KMS-11 (cell line): ENCODE data around the gene PLVAP.
A peak's percentile ranks its signal among the peaks of the same experiment; 100 is the strongest.

Experiments used
- H2AFZ ChIP-seq: fragments of 200-600 bp; sonication (generic); 2 replicates; pipeline ENCODE4 v1.6.1; 2016; ENCODE audit warnings: antibody characterized with exemption, mixed run types, low read depth
- H3K27ac ChIP-seq: fragments of 200-600 bp; sonication (generic); 2 replicates; pipeline ENCODE4 v1.6.1; 2016; ENCODE audit warnings: mild to moderate bottlenecking, mixed run types
- H3K27me3 ChIP-seq: fragments of 200-600 bp; sonication (generic); 2 replicates; pipeline ENCODE4 v1.6.1; 2017; ENCODE audit warnings: mild to moderate bottlenecking, low read depth, mixed run types, moderate library complexity; ENCODE audit not compliant: insufficient read depth
- H3K36me3 ChIP-seq: fragments of 200-600 bp; sonication (generic); 2 replicates; pipeline ENCODE4 v1.6.1; 2017; ENCODE audit warnings: mild to moderate bottlenecking, mixed run types; ENCODE audit not compliant: insufficient read depth
- H3K4me1 ChIP-seq: fragments of 200-600 bp; sonication (generic); 2 replicates; pipeline ENCODE4 v1.6.1; 2016; ENCODE audit warnings: mild to moderate bottlenecking, low read depth, mixed run types; ENCODE audit not compliant: poor library complexity, severe bottlenecking
- H3K4me2 ChIP-seq: fragments of 200-600 bp; sonication (generic); 2 replicates; pipeline ENCODE4 v1.7.0; 2016; ENCODE audit warnings: mild to moderate bottlenecking, mixed run types
- H3K4me3 ChIP-seq: fragments of 200-600 bp; sonication (generic); IDR thresholded peaks from 2 replicates; pipeline ENCODE4 v1.6.1; 2017; ENCODE audit warnings: low read depth, low read length, mixed read lengths; ENCODE audit not compliant: insufficient read depth
- H3K79me2 ChIP-seq: fragments of 200-600 bp; sonication (generic); 2 replicates; pipeline ENCODE4 v1.6.1; 2016; ENCODE audit warnings: low read depth, mixed run types; ENCODE audit not compliant: insufficient read depth
- H3K9ac ChIP-seq: fragments of 200-600 bp; sonication (generic); 2 replicates; pipeline ENCODE4 v1.6.1; 2016; ENCODE audit warnings: mild to moderate bottlenecking, mixed run types
- H4K20me1 ChIP-seq: fragments of 200-600 bp; sonication (generic); 2 replicates; pipeline ENCODE4 v1.6.1; 2016; ENCODE audit warnings: mild to moderate bottlenecking, mixed run types; ENCODE audit not compliant: insufficient read depth
- TF ChIP-seq, protein P1 (sequence below): fragments of 200-600 bp; sonication (generic); conservative IDR thresholded peaks from 2 replicates; pipeline ENCODE4 v1.6.1; 2017; ENCODE audit warnings: low read depth, mild to moderate bottlenecking, antibody characterized with exemption, low read length, moderate library complexity, mixed read lengths

PLVAP gene

DNA sequence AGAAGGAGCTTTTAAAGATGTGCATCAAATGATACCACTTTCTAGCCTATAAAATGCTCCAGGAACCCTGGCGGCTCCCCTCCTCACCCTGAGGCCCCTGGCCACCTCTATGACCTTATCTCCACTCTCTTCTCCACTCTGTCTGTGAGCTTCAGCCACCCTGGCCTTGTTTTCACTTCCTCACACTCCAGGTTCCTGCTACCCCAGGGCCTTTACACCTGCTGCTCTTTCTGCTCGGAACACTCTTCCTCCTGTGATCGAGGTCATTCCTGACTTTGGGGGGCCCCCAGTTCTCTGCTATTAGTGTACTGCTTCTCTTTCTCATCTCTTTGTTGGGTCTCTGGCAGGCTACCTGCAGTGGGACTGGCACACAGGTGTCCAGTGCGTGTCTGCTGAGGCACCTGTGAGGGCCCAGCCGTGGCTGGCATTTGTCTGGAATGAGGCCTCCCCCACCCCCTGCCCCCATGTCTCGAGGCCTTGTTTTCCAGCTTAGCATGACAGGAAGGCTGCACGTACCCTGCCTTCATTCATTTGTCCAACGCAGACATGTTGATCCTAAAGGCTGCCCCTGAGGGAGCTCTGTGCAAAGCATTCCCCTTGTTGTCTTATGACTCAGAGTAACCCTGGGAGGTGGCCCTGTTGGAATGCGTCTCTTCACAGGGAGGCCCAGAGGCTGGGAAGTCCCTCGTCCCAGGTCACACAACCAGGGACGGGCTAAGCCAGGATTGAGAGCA is 65.5 kb downstream of the PLVAP start:
- Histone ChIP-seq H3K9ac (no peak overlapping the region), H3K36me3 (no peaks in the 10 kb centered on the region), H4K20me1 (no peaks in the 10 kb centered on the region), H3K4me2 (no peak overlapping the region), H3K27me3 (no peaks in the 10 kb centered on the region), H2AFZ (no peak overlapping the region), H3K4me1 (peaks cover 19% of the 10 kb centered on the region), H3K79me2 (peaks cover 34% of the 10 kb centered on the region), H3K4me3 (no peak overlapping the region), H3K27ac (no peak overlapping the region)
- TF ChIP-seq, protein P1, sequence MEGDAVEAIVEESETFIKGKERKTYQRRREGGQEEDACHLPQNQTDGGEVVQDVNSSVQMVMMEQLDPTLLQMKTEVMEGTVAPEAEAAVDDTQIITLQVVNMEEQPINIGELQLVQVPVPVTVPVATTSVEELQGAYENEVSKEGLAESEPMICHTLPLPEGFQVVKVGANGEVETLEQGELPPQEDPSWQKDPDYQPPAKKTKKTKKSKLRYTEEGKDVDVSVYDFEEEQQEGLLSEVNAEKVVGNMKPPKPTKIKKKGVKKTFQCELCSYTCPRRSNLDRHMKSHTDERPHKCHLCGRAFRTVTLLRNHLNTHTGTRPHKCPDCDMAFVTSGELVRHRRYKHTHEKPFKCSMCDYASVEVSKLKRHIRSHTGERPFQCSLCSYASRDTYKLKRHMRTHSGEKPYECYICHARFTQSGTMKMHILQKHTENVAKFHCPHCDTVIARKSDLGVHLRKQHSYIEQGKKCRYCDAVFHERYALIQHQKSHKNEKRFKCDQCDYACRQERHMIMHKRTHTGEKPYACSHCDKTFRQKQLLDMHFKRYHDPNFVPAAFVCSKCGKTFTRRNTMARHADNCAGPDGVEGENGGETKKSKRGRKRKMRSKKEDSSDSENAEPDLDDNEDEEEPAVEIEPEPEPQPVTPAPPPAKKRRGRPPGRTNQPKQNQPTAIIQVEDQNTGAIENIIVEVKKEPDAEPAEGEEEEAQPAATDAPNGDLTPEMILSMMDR = no peak

DNA sequence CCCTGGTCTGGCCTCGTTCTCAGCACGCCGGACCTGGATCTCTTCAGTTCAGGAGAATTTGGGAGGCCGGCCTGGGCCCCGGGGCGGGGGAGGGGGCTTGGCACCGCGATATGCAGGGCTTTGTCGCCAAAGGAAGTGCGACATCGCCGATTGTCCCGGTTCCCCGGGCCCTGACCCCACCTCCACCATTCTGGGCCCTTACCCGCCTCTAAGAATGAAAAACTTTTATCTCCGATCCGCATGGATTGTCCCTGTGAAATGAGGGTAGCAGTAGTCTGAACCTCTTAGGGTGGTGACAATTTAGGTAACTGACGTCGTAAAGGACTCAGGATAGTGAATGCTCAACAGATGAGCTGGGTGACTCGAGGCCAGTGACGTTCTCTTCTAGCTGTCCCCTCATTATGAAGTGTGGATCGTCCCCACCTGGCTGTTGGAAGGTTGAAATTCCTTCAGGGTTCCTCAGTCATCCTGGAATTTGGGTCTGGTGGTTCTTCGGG is 67.1 kb downstream of the PLVAP start:
- no peaks in the 10 kb centered on the region for H4K20me1 ChIP-seq
- peak overlapping the region; percentile 55; the same call in 1 of the 2 replicates for H3K9ac ChIP-seq
- H3K4me1 ChIP-seq = peaks cover 22% of the 10 kb centered on the region
- H3K4me3 ChIP-seq = no peak overlapping the region
- no peak overlapping the region for H2AFZ ChIP-seq
- H3K27me3 ChIP-seq = no peaks in the 10 kb centered on the region
- peaks cover 39% of the 10 kb centered on the region for H3K79me2 ChIP-seq
- TF ChIP-seq, protein P1 = no peak
- peak overlapping the region; percentile 63 for H3K4me2 ChIP-seq
- H3K36me3 ChIP-seq = no peaks in the 10 kb centered on the region
- no peak overlapping the region for H3K27ac ChIP-seq

DNA sequence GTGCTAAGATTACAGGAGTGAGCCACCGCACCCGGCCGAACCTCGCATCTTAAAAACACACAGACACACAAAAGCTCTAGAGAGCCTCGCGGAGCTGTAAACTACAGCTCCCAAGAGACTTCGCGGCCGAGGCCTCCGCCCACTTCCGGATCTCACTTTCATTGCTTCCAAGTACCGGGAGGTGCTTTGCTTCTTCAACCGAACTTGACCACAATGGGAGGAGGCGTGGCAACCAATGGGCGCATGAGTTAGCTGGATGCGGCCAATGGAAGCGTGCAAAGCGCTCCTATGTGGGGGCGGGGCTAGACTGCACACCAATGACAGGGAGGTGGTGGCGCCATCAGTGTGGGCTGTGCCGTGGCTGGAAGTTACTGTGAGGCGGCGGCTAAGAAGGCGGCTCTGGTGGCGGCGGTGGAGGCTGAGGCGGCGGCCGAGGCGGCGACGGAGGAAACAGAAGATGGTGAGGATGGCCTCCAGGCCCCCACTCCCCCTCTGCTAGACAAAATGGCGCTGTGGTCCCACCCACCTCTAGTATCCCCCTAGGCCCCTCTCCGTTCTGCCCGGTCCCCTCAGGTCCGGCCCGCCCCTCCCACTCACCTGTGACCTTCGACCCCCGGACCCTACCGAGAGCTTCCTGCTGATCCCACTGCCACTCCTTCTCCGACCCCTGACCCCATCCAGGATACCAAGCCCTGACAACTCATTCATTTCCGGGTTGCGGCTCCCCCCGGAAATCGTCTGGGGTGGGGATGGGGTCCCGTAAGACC is 67.8 kb downstream of the PLVAP start, which contains the start of gene DDA1:
Gene DDA1 (plus strand): TSS at position 366 of the 767 bp plus-strand sequence. CDS start 92 bp downstream, at position 458.
- H3K9ac ChIP-seq = peak within 1 kb of the TSS; percentile 55; the same call in 1 of the 2 replicates
- H3K27me3 ChIP-seq = no peaks in the 10 kb centered on the region
- H3K4me3 ChIP-seq = no peak within 1 kb of the TSS
- H3K4me2 ChIP-seq = peak within 1 kb of the TSS; percentile 69
- H3K36me3 ChIP-seq = no peaks in the 10 kb centered on the region
- TF ChIP-seq, protein P1 = no peak
- H2AFZ ChIP-seq = peak within 1 kb of the TSS; percentile 55; the same call in 1 of the 2 replicates
- no peaks in the 10 kb centered on the region for H4K20me1 ChIP-seq
- peaks cover 39% of the 10 kb centered on the region for H3K79me2 ChIP-seq
- H3K4me1 ChIP-seq = peaks cover 29% of the 10 kb centered on the region
- no peak within 1 kb of the TSS for H3K27ac ChIP-seq

DNA sequence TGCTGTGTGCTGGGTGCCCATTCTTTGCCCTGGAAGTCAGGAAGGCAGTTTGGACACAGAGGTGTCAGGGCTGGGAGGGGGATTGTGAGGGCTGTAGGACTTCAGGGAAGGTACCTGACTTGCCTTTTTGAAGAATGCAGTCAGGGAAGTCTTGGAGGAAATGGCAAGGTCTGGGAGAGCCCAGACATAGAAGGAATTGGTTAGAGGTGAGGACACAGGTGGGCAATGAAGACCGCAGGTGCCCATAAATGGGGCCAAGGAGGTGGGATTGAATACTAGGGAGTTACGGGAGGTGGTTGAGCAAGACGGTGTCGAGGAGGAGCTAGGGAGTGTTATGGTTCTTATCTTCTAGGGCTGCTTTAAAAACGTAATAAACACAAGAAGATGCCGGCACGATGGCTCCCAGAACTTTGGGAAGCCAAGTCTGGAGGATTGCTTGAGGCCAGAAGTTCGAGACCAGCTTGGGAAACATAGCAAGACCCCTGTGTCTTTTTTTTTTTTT is 69.2 kb downstream of the PLVAP start:
- Histone ChIP-seq H3K9ac (no peak overlapping the region), H3K79me2 (peaks cover 39% of the 10 kb centered on the region), H3K4me2 (no peak overlapping the region; the same call in 1 of the 2 replicates), H2AFZ (no peak overlapping the region), H3K27me3 (no peaks in the 10 kb centered on the region), H4K20me1 (no peaks in the 10 kb centered on the region), H3K4me3 (no peak overlapping the region), H3K36me3 (no peaks in the 10 kb centered on the region), H3K4me1 (peaks cover 38% of the 10 kb centered on the region), H3K27ac (no peak overlapping the region)
- TF ChIP-seq, protein P1 = no peak
